ENCODE measurements around the gene HS3ST6.
"Not testable (repeated sequence)": the region's sequence is repeated elsewhere in the genome, so short reads cannot be mapped to it uniquely, and the experiment has no call there.

The HS3ST6 gene

GRCh38 chr16:1942047-1942809 is 24.0 kb upstream of the HS3ST6 start:
- H3K4me1 ChIP-seq (ENCODE audit: low read depth, poor library complexity, severe bottlenecking) = peaks cover 18% of the 10 kb centered on the region
- no peak overlapping the region for H3K27ac ChIP-seq
- H3K4me2 ChIP-seq = peak overlapping the region; percentile 97
- no peaks in the 10 kb centered on the region for H4K20me1 ChIP-seq (ENCODE audit: insufficient read depth)
- H3K9ac ChIP-seq = no peak overlapping the region; the same call in 1 of the 2 replicates
- no peak overlapping the region for H3K4me3 ChIP-seq (IDR thresholded peaks at IDR 0.05; ENCODE audit: insufficient read depth, low read depth, low read length)
- H3K27me3 ChIP-seq (ENCODE audit: insufficient read depth, low read depth) = no peaks in the 10 kb centered on the region
- H2AFZ ChIP-seq (ENCODE audit: low read depth) = peak overlapping the region; percentile 95
- TF ChIP-seq, protein P1, sequence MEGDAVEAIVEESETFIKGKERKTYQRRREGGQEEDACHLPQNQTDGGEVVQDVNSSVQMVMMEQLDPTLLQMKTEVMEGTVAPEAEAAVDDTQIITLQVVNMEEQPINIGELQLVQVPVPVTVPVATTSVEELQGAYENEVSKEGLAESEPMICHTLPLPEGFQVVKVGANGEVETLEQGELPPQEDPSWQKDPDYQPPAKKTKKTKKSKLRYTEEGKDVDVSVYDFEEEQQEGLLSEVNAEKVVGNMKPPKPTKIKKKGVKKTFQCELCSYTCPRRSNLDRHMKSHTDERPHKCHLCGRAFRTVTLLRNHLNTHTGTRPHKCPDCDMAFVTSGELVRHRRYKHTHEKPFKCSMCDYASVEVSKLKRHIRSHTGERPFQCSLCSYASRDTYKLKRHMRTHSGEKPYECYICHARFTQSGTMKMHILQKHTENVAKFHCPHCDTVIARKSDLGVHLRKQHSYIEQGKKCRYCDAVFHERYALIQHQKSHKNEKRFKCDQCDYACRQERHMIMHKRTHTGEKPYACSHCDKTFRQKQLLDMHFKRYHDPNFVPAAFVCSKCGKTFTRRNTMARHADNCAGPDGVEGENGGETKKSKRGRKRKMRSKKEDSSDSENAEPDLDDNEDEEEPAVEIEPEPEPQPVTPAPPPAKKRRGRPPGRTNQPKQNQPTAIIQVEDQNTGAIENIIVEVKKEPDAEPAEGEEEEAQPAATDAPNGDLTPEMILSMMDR (conservative IDR thresholded peaks at IDR 0.05; ENCODE audit: low read depth, low read length) = no peak
- H3K36me3 ChIP-seq (ENCODE audit: insufficient read depth) = no peaks in the 10 kb centered on the region
- no peaks in the 10 kb centered on the region for H3K79me2 ChIP-seq (ENCODE audit: insufficient read depth, low read depth)

DNA sequence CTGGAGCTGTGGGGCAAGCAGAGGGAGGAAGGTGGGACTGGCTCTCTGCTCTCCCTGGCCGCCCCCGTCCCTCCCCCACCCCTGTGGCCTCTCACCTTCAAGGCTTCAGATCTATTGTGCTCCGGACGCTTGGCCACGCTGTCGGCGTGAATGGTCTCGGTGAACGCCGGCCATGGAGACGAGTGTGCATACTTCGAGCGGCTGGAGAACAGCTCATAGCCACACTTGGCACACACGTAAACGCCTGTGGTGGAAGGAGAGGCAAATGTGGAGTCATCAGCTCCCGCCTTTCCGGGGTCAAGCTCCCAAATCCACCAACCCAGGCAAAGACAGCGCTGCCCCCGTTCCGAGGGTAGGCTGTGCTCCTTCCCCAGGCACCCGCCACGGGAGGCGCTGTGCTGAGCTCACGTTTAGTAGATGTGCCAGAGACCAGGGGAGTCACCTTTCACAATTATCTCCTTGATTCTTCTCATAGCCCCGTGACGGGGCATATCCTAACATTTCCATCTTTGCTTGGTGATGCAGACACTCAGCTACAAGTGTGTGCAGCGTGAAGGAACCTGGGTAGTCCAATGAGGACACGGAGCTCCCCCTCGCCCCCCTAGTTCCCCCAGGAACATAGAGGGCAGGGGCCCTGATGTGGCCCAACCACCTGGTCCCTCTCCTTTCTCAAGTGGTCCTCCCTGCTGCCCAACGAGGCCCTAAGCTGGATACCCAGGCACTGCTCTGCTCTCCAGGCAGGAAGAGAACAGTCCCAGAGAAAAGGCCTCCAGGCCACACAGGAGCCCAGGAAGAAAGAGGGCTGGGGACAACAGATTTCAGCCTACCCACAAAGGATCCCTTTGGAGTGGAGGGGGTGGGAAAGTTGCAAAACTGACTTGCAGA is 23.2 kb upstream of the HS3ST6 start:
- Histone ChIP-seq H3K27me3 (ENCODE audit: insufficient read depth, low read depth) (no peaks in the 10 kb centered on the region), H3K27ac (no peak overlapping the region), H4K20me1 (ENCODE audit: insufficient read depth) (no peaks in the 10 kb centered on the region), H3K4me1 (ENCODE audit: low read depth, poor library complexity, severe bottlenecking) (peaks cover 18% of the 10 kb centered on the region), H3K4me3 (IDR thresholded peaks at IDR 0.05; ENCODE audit: insufficient read depth, low read depth, low read length) (no peak overlapping the region), H3K9ac (no peak overlapping the region), H3K4me2 (peak overlapping the region; percentile 97), H3K79me2 (ENCODE audit: insufficient read depth, low read depth) (no peaks in the 10 kb centered on the region), H3K36me3 (ENCODE audit: insufficient read depth) (no peaks in the 10 kb centered on the region), H2AFZ (ENCODE audit: low read depth) (no peak overlapping the region)
- TF ChIP-seq, protein P1 (conservative IDR thresholded peaks at IDR 0.05; ENCODE audit: low read depth, low read length) = no peak

- Histone ChIP-seq H3K4me1 (ENCODE audit: low read depth, poor library complexity, severe bottlenecking) (peaks cover 18% of the 10 kb centered on the region), H3K4me3 (IDR thresholded peaks at IDR 0.05; ENCODE audit: insufficient read depth, low read depth, low read length) (no peak overlapping the region), H3K79me2 (ENCODE audit: insufficient read depth, low read depth) (no peaks in the 10 kb centered on the region), H2AFZ (ENCODE audit: low read depth) (no peak overlapping the region), H3K27ac (no peak overlapping the region), H3K27me3 (ENCODE audit: insufficient read depth, low read depth) (no peaks in the 10 kb centered on the region), H3K4me2 (no peak overlapping the region), H4K20me1 (ENCODE audit: insufficient read depth) (no peaks in the 10 kb centered on the region), H3K9ac (no peak overlapping the region), H3K36me3 (ENCODE audit: insufficient read depth) (no peaks in the 10 kb centered on the region)
- TF ChIP-seq, protein P1 (conservative IDR thresholded peaks at IDR 0.05; ENCODE audit: low read depth, low read length) = no peak
These were observed 22.3 kb upstream of the HS3ST6 start for GRCh38 chr16:1940273-1941161.

DNA sequence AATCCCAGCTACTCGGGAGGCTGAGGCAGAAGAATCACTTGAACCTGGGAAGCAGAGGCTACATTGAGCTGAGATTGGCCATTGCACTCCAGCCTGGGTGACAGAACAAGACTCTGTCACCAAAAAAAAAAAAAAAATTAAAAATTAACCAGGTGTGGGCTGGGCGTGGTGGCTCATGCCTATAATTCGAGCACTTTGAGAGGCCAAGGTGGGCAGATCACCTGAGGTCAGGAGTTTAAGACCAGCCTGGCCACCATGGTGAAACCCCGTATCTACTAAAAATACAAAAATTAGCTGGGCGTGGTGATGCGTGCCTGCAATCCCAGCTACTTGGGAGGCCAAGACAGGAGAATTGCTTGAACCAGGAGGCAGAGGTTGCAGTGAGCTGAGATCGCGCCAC is 21.6 kb upstream of the HS3ST6 start:
- not testable (repeated sequence) for H3K4me3 ChIP-seq (IDR thresholded peaks at IDR 0.05; ENCODE audit: insufficient read depth, low read depth, low read length); H3K79me2 ChIP-seq (ENCODE audit: insufficient read depth, low read depth); H3K36me3 ChIP-seq (ENCODE audit: insufficient read depth); H3K9ac ChIP-seq; H3K27me3 ChIP-seq (ENCODE audit: insufficient read depth, low read depth); H3K4me2 ChIP-seq; H3K27ac ChIP-seq; H2AFZ ChIP-seq (ENCODE audit: low read depth); H4K20me1 ChIP-seq (ENCODE audit: insufficient read depth)
- H3K4me1 ChIP-seq (ENCODE audit: low read depth, poor library complexity, severe bottlenecking) = peaks cover 18% of the 10 kb centered on the region
